IPS DF 19.7 (cell line): ENCODE measurements around the gene CLEC2D.
A peak's percentile ranks its signal among the peaks of the same experiment; 100 is the strongest.
"Not testable (repeated sequence)": the region's sequence is repeated elsewhere in the genome, so short reads cannot be mapped to it uniquely, and the experiment has no call there.

Source experiments
- DNase-seq: peaks from one replicate; pipeline ENCODE4 v3.0.0-alpha.2; 2013; ENCODE audit warnings: low read depth, low spot score

Gene CLEC2D

GRCh38 chr12:9699898-9700605 lies 30.5 kb downstream of the CLEC2D start:
- no peak for DNase-seq

DNA sequence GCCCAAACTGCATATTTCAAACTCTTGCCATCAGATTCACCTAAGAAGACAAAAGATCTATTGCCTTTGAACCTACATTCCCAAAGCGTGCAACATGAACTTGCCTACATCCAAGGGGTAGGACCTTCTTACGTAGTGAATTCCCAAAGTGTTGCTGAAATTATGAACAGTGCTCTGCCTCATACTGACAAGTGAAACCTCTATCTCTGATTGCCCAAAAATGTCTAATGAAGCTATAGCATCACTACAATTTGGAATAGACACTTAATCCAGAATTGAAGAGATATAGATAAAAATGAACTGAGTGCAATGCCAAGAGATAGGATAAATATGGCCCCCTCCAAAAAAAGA lies 31.1 kb downstream of the CLEC2D start:
- DNase-seq, result no peak

GRCh38 chr12:9701380-9702154 lies 32.1 kb downstream of the CLEC2D start:
- no peak for DNase-seq

DNA sequence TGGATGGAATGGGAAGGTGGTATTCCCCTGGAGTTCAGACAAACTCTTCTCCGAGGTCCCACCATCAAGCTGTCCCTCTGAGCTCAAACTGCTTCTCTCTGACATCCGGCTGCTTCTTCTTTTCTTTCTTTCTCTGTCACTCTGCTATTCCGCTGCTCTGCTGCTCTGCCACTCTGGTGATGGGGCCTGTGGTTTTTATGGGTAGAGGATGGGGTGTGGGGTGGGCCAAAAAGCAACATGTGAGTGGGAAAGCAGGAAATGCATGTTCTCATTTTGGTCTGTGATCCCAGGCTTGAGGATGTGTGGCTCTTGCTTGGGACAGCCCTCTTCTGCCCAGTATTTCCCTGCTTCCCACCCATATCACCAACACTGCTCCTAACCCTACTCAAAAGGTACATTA lies 32.7 kb downstream of the CLEC2D start:
- no peak for DNase-seq

DNA sequence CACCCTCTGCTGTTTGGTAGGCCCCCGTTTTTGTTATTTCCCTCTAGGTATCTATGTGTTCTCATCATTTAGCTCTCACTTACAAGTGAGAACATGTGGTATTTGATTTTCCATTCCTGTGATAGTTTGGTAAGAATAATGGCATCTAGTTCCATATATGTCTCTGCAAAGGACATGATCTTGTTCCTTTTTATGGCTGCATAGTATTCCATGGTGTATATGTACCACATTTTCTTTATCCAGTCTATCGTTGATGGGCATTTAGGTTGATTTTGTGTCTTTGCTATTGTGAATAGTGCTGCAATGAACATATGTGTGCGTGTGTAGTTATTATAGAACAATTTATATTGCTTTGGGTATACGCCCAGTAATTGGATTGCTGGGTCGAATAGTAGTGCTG lies 35.0 kb downstream of the CLEC2D start:
- not testable (repeated sequence) for DNase-seq

DNA sequence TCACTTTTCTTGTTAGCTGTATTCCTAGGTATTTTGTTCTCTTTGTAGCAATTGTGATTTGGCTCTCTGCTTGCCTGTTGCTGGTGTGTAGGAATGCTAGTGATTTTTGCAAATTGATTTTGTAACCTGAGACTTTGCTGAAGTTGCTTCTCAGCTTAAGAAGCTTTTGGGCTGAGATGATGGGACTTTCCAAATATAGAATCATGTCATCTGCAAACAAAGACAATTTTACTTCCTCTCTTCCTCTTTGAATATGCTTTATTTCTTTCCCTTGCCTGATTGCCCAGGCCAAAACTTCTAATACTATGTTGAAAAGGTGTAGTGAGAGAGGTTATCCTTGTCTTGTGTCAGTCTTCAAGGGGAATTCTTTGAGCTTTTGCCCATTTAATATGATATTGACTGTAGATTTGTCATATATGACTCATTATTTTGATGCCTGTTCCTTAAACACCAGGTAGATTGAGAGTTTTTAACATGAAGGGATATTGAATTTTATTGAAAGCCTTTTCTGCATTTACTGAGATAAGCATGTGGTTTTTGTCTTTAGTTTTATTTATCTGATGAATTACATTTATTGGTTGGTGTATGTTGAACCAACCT lies 36.7 kb downstream of the CLEC2D start:
- no peak for DNase-seq

- no peak for DNase-seq
Observed at GRCh38 chr12:9707356-9707755, 37.8 kb downstream of the CLEC2D start.

GRCh38 chr12:9707864-9708808 lies 38.6 kb downstream of the CLEC2D start:
- peak; percentile 23 for DNase-seq

DNA sequence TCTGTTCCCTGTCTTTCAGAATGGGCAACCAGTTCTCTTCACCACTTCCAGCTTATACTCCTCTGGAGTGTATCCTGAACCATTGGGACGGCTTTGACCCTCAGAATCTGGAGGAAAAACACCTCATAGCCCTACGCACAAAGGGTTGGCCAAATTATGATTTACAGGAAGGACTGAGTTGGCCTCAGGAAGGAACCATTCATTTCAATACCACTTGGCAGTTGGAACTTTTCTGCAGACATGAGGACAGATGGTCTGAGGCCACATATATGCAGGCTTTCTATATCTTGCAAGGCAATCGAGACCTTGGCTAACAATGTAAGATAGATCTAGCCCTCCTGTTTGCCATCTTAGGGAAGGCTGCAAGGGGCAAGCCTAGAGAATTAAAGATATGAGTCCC lies 39.3 kb downstream of the CLEC2D start:
- DNase-seq, result no peak

DNA sequence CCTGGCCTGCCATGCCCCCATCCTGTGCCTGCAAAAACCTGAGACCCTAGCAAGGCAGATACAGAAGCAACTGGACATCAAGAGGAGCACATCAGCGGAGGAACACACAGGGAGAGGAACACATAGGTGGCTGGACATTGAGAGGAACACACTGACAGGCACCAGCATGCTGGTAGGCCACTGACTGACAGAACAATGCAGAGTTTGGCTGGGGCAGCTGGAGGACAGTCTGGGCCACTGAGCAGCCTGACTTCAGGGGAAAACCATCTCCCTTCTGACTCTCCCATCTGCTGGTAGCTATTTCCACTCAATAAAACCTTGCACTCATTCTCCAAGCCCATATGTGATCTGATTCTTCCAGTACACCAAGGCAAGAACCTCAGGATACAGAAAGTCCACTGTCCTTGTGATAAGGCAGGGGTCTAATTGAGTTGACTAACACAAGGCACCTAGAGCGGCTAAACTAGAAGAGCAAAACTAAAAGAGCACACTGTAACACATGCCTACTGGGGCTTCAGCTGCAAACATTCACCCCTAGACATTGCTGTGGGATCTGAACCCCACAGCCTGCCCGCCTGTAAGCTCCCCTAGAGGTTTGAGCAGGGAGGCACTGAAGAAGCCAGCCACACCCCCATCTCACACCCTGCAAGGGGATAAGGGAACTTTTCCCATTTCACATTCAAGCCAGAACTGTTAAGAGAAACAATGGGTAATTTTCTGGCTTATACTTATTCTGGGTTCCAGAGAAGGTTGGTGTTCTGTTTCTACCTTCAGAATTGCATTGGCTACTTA lies 41.3 kb downstream of the CLEC2D start:
- DNase-seq, result no peak

GRCh38 chr12:9711664-9712063 lies 42.2 kb downstream of the CLEC2D start:
- DNase-seq, result no peak

- not testable (repeated sequence) for DNase-seq
Observed at GRCh38 chr12:9713032-9713558, 43.6 kb downstream of the CLEC2D start.

DNA sequence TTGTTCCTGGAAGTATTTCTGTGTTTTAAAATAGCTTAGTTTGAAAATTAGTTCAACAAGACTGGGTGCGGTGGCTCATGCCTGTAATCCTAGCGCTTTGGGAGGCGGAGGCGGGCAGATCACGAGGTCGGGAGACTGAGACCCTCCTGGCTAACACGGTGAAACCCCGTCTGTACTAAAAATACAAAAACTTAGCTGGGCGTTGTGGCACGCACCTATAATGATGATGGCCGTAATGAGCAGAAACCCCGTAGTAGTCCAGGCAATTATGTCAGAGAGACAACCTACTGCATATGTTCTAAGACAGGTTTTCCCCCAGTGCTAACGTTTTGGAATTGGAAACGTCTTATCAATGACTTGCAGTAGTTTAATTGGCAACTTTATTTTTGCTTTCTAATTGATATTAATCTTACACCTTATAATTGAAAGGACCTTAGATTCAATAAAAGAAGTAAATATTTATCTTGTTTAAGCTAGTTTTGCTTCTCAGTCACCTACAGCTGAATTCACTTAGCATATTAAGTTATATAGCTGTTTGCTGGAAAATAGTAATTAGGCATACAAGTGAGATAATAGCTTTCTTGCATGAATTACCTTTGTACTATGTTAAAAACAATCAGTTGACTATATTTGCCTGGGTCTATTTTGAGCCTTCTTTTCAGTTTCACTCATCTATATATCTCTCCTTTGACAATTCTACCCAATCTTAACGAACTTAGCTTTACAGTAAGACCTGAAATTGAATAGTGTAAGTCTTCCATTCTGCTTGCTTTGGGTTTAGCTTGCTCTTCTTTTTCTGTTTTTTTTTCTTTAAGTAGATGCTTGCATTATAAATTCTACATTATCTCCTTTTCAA lies 47.8 kb downstream of the CLEC2D start:
- DNase-seq, result no peak

GRCh38 chr12:9718968-9719367 lies 49.5 kb downstream of the CLEC2D start:
- DNase-seq, result no peak

DNA sequence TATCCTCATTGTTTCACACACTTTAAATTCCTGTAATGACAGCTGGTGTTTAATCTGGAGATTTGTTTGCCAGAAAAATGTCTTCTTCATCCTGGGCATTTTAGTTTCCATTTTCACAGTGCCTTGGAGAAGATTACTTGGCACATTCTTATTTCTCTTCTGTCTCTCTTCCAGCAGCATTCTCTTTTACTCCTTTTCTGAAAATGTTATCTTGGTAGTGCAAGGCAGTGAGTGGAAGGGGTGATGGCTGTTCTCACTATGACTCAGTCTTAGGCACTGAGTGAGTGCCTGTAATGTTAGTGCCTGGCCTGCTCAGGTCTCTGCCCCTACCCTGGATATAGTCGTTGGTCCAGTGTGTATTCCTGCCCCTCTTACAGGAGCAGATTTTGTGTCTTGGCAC lies 50.3 kb downstream of the CLEC2D start:
- DNase-seq, result no peak

DNA sequence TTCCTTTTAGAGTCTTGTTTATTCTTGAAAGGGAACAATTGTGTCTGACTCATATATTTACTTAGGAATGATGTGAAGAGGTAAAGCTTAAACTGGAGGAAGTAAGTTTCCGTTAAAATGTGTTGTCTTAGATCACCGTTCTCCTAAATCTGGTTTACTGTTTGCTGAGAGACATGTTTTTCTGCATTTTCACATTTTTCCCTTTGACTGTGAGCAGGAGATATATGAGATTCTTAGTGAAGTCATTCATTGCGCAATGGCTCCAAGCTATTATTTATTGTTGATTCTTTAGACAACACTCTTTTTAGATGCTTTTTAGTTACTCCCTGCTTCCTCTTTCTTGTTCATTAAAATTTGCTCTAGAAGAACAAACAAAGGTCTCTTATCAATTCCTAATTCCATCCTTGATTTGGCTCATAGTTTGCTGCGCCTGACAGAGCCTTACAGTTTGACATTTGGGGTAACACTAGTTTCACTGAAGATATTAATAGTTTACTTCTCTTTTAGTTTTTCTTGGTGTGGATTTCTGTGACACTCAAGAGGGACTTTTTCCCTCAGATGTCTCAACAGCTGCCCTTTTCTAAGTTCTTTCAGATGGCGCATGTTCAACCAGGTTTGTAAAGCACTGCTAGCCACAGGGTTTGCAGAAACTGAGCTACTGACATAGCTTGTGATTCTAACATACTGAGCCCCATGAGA lies 52.0 kb downstream of the CLEC2D start:
- DNase-seq, result no peak

DNA sequence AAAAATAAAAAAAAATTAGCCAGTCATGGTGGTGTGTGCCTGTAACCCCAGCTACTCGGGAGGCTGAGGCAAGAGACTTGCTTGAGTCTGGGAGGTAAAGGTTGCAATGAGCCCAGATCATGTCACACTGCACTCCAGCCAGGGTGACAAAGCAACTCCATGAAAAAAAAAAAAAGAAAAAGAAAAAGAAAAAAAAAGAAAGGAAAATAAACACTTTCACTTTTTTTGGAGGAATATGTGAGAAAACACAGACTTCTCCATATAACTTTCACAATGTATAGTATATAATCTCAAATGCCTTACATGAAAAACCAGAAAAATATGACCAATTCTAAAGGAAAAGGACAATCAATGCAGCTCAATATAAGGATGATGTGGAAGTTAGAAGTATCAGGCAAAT lies 54.5 kb downstream of the CLEC2D start:
- DNase-seq, result no peak

DNA sequence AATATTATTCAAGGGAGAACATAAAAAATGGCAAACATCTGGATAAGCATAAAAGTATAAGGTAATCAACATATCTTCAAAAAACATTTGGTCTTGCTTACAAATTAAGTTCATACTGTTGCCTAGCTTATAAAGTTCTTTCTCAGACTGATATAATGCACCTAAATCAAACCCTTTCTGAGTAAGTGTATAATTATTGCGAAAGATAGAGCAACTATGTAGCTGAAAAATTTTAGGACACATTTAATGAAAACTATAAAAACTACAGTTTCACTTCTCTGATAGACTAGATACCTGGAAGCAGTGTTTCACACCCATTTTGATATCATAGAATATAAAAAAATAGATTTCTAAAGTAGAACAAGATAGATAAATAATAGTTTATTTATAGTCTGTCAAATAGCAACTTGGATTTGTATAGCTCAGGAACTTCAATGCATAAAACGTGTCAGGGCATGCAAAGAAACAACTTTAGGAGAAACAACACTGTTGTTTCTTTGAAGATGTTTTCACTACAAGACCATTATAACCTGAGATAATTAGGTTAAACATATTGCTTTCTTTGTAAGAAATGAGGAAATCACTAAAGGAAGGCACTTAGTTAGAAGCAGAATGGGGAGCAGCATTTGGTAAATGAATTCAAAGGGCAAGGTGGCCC lies 55.8 kb downstream of the CLEC2D start:
- DNase-seq, result no peak

GRCh38 chr12:9727813-9728212 lies 58.3 kb downstream of the CLEC2D start:
- DNase-seq, result no peak
